HG03103 (cell line): Measurements from ENCODE around the gene WBP1.

ENCODE experiments used
- ATAC-seq: cut with Tn5 transposase; IDR thresholded peaks from one replicate; pipeline ENCODE4 v1.9.1; 2021; ENCODE audit warnings: low read depth; ENCODE audit not compliant: unreplicated experiment

WBP1 gene

GRCh38 chr2:74501335-74502071, 43.3 kb downstream of the WBP1 start:
- no peak for ATAC-seq

- no peak for ATAC-seq
Observed at GRCh38 chr2:74502147-74502719, 44.0 kb downstream of the WBP1 start.

- ATAC-seq = peak; percentile 23
Observed at GRCh38 chr2:74502720-74503505, 44.7 kb downstream of the WBP1 start.

GRCh38 chr2:74503506-74504475, 45.6 kb downstream of the WBP1 start:
- no peak for ATAC-seq

GRCh38 chr2:74504591-74504990, 46.4 kb downstream of the WBP1 start:
- no peak for ATAC-seq

- ATAC-seq = no peak
Observed at GRCh38 chr2:74505448-74506246, 47.4 kb downstream of the WBP1 start.

GRCh38 chr2:74507145-74507925, 49.1 kb downstream of the WBP1 start, which contains the start of gene PCGF1:
Gene PCGF1 (minus strand): TSS chr2:74507695. CDS start chr2:74507668, 27 bp downstream.
- peak; percentile 88 for ATAC-seq

- ATAC-seq = peak; percentile 1
Observed at GRCh38 chr2:74507926-74508520, 49.8 kb downstream of the WBP1 start.

- no peak for ATAC-seq
Observed at GRCh38 chr2:74510272-74510671, 52.0 kb downstream of the WBP1 start.
